Measurements from ENCODE around the gene IL17RB. TPM values are rescaled to one million over a fixed set of nuclear protein-coding genes. Genes with fewer than 3 reads are reported as not detected.

IL17RB gene
- polyA plus RNA-seq, 3 donors, result 14.2 to 17.3 (median 15.4) TPM

- DNase-seq (ENCODE audit: low read depth in 3 of 3, low spot score in 2 of 3), result no peak
These were observed 35.0 kb upstream of the IL17RB start for GRCh38 chr3:53811143-53811927.

GRCh38 chr3:53812434-53812833, 33.9 kb upstream of the IL17RB start:
- no peak for DNase-seq (ENCODE audit: low read depth in 3 of 3, low spot score in 2 of 3)

- DNase-seq (ENCODE audit: low read depth in 3 of 3, low spot score in 2 of 3), result no peak
These were observed 33.1 kb upstream of the IL17RB start for GRCh38 chr3:53813229-53813628.

GRCh38 chr3:53813876-53814275, 32.5 kb upstream of the IL17RB start:
- DNase-seq (ENCODE audit: low read depth in 3 of 3, low spot score in 2 of 3), result no peak

- DNase-seq (ENCODE audit: low read depth in 3 of 3, low spot score in 2 of 3), result no peak
These were observed 31.3 kb upstream of the IL17RB start for GRCh38 chr3:53815067-53815466.

GRCh38 chr3:53815651-53816050, 30.7 kb upstream of the IL17RB start:
- DNase-seq (ENCODE audit: low read depth in 3 of 3, low spot score in 2 of 3), result no peak

GRCh38 chr3:53816425-53816824, 29.9 kb upstream of the IL17RB start:
- no peak for DNase-seq (ENCODE audit: low read depth in 3 of 3, low spot score in 2 of 3)

- no peak for DNase-seq (ENCODE audit: low read depth in 3 of 3, low spot score in 2 of 3)
These were observed 29.2 kb upstream of the IL17RB start for GRCh38 chr3:53817211-53817610.

GRCh38 chr3:53817809-53818208, 28.6 kb upstream of the IL17RB start:
- no peak for DNase-seq (ENCODE audit: low read depth in 3 of 3, low spot score in 2 of 3)

GRCh38 chr3:53818221-53819162, 27.9 kb upstream of the IL17RB start:
- no peak for DNase-seq (ENCODE audit: low read depth in 3 of 3, low spot score in 2 of 3)

- no peak for DNase-seq (ENCODE audit: low read depth in 3 of 3, low spot score in 2 of 3)
These were observed 27.1 kb upstream of the IL17RB start for GRCh38 chr3:53819163-53819868.

- no peak for DNase-seq (ENCODE audit: low read depth in 3 of 3, low spot score in 2 of 3)
These were observed 26.3 kb upstream of the IL17RB start for GRCh38 chr3:53820084-53820483.

- DNase-seq (ENCODE audit: low read depth in 3 of 3, low spot score in 2 of 3), result no peak
These were observed 25.4 kb upstream of the IL17RB start for GRCh38 chr3:53820756-53821580.

- no peak for DNase-seq (ENCODE audit: low read depth in 3 of 3, low spot score in 2 of 3)
These were observed 24.7 kb upstream of the IL17RB start for GRCh38 chr3:53821631-53822121.

- DNase-seq (ENCODE audit: low read depth in 3 of 3, low spot score in 2 of 3), result no peak
These were observed 24.0 kb upstream of the IL17RB start for GRCh38 chr3:53822331-53822741.

- DNase-seq (ENCODE audit: low read depth in 3 of 3, low spot score in 2 of 3), result no peak
These were observed 23.1 kb upstream of the IL17RB start for GRCh38 chr3:53823026-53823955.

- DNase-seq (ENCODE audit: low read depth in 3 of 3, low spot score in 2 of 3), result no peak
These were observed 22.3 kb upstream of the IL17RB start for GRCh38 chr3:53823956-53824657.

- DNase-seq (ENCODE audit: low read depth in 3 of 3, low spot score in 2 of 3), result no peak
These were observed 21.6 kb upstream of the IL17RB start for GRCh38 chr3:53824795-53825194.

Data from right renal cortex interstitium (tissue), 3 donors.